ENCODE results near the gene SACM1L.
A peak's percentile ranks its signal among the peaks of the same experiment; 100 is the strongest.

The SACM1L gene

DNA sequence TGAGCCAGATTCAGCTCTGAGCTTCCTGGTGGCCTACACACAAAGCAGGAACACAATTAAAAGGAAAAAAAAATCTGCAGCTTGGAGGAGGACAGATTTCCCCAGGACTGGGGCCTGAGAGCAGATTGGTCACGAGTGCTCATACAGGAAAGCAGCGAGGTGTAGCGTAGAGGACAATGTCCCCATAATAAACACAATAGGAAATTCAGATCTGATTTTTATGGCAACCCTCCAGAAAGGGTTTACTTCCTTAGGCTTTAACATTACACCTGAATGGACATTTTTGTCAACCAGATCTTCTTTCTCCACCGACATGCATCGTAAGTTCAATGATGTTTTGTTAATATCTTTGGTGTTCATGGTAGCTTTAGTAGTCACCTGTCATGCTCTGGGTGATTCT lies 83.9 kb downstream of the SACM1L start:
- no peak for DNase-seq

DNA sequence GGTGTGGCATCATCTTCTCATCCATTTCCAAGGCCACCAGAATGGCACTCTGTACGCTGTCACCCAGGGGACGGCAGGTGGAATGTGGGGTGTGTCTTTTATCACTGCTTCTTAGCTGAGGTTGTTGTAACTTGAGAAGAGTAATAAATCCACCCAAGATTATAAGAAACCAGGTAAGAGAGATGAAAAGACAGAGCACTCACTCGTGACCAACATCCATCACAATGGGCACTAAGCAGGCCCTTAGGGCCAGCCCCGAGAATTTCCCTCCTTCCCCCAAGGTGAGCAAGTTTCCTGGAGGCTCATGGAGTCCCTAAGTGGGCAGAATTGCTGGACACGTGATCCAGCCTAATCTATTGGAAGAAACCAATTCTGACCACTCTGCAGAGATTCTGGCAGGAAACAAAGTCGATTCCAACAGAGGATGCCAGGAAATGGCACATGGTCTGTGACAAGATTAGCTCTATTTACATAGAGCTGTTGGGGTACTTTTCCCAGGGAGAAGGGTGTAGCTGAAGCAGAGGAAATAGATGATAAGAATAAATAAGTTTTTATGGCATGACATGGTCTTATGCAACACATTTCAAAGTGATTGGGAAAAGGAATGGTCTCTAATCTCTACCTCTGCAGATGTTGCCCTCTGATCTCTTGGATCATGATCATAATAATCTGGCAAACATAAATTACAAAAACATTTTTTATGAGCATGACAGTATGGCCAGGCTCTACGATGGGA lies 84.7 kb downstream of the SACM1L start:
- no peak for DNase-seq

DNA sequence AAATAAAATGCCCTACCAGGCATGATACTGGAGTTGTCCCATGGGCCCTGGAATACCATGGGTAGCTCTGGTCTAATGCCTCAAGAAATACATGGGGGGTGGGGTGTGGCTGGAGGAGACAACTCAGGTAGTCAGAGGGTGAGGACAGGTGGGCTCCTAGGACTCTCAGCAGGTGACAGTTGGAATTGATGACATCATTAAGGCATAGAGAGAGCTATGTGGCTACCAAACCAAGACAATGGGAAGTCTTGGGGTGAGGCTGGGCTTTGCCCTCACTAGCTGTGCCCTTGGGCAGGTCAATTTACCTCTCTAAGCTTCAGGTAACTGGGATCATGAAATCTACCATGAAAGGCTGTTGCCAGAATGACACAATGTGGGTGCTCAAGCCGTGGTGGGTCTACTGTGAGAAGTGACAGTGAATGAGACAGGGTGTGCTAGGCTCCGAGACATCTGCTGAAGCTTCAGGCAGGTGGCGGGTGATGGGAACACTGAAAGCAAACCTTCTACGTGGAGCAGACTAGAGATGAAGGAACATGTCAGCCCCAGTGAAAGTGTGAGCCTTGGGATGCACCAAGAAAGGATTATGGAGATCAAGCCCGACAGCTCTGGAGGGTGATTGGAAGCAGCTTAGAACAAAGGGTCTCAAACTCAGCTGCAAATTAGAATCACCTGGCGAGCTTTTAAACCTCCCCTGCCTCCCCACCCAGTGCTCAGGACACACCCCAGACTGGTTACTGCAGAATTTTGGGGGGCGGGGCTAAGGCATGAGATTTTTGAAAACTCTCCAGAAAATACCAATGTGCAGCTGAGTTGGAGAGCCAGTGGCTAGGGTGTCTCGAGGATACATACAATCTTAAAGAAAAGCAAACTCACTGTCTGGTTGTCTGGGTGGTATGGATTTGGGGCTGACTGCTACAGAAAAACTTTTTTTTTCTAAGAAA lies 85.7 kb downstream of the SACM1L start:
- DNase-seq: no peak

- no peak for DNase-seq
Observed at GRCh38 chr3:45775571-45776300, 86.5 kb downstream of the SACM1L start.

DNA sequence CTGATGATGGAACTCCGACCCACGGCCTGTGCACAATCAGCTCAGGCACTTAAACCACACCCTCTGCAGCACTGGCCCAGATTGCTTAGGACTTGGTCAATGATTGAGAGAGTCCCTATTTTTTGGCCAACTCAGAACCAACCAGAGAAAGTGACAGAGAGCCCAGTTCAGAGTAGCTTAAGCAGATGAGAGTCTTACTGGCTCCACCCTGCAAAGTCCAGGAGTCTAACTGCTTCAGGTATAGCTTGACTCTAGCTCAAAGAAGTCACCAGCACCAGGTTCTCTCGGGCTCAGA lies 87.1 kb downstream of the SACM1L start:
- no peak for DNase-seq

DNA sequence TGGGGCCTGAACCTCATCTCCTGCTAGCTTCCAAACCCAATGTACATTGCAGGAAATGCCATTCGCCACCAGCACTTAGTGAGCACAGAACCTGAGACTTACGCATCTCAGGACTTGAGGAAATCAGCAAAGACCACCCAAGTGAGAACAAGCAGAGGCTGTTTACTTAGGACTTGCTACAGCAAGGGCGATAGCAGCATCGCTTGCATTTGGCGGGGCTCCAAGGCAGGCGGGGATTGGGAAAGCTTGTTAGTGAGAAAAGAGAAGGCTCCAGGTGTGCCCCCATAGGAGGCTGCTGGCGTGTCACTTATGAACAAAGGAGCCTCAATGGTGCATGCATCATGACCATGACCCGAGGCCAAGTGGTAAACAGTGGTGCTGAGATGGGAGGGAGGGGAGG lies 87.4 kb downstream of the SACM1L start:
- DNase-seq: no peak

GRCh38 chr3:45777111-45777745 lies 88.0 kb downstream of the SACM1L start:
- no peak for DNase-seq

- no peak for DNase-seq
Observed at GRCh38 chr3:45777746-45778386, 88.7 kb downstream of the SACM1L start.

GRCh38 chr3:45778761-45779201 lies 89.6 kb downstream of the SACM1L start:
- DNase-seq: no peak

DNA sequence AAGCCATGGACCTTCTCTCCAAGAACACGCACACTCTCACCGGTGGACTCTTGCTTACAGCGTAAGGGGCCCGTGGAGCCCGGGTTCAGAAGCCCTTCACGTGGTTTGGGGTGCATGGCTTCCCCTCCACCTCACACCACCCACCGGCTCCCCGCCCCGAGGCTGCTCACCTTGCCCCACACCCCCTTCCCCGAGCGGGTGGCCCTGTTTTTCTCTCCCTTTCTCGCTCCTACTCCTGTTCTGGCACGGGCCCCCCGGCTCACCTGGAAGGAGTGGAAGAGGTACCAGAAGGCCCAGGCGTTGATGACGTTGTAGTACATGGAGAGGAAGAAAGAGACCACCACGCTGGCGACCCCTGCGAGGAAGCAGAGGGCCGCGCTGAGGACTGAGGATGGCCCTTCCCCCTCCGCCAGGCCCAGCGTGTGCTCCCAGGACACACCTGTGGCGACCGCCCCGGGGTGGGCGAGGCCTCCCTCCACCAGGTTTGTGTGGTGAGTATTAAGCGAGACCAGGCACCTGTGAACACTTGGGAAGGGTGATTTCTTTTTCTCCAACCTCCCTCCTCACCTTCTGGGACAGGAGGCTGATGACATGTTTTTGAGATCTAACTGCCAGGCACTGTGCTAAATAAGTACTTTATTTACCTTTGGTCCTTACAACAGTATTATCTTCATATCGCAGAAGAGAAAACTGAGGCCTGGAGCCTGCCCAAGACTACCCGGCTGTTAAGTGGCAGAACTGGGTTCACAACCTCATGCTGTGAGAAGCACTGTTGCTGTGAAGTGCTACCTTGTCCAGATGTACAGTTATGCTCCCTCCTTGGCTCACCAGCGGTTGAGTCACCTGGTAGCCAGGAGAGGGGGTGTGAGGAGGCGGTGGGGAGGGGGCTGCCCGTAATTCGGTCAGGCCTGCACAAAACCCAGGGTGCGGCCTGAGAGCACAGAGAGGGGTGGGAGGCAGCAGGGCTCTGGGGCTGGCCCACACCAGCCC lies 90.8 kb downstream of the SACM1L start:
- DNase-seq: no peak

DNA sequence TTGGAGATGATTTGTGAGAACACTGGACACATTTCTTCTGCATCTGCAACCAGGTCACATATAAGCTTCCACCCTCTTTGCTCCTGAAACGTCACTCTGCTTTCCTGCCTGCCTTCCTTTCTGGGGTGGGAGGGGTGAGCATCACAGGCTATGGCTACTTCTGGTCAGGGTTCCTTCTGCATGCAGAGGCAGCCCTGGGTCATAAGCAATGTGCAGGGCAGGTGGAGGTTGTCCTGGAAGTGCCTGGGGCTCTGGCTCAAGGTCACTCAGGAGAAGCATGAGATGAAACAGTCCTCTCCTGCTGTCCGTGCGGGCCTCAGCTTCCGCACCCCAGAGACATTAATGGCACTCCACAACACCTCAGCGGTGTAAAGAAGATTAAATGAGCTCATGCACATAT lies 92.1 kb downstream of the SACM1L start:
- no peak for DNase-seq

GRCh38 chr3:45781841-45782240 lies 92.6 kb downstream of the SACM1L start:
- DNase-seq: no peak

DNA sequence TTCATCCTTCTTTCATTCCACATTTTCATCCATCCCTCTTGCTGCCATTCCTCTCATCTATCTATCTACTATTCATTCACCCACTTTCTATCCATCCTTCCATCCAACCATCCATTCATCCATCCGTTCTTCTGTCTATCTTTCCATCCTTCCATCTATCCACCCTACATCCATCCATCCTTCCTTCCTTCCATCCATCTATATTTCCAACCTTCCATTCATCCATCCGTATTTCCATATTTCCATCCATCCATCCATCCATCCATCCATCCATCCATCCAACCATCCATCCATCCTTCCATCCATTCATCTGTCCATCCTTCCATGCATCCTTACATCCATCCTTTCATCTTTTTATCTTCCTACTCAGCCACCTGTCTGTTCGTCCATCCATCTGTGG lies 93.2 kb downstream of the SACM1L start:
- no peak for DNase-seq

GRCh38 chr3:45783667-45784066 lies 94.5 kb downstream of the SACM1L start:
- DNase-seq: no peak

DNA sequence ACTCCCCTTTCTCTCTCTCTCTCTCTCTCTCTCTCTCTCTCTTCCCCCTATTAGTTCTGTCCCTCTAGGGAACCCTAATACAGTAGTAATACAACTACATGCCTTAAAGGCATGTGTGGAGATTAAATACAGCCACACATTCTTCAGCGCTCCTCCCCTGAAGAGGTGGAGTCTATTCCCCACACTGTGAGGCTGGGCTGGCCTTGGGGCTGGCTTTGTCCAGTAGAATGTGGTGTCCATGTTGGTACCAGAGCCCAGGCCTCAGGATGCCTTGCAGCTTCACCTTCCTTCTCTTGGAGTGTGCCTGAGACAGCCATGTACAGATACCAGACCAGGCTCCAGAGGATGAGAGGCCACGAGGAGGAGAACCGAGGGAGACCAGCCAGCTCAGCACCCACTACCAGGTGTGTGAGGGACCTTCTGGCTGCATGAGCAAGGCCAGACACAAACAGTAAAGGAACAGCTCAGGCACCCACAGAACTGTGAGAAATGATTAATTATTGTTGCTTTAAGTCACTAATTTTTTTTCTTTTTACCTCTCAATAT lies 96.5 kb downstream of the SACM1L start:
- DNase-seq: no peak

GRCh38 chr3:45786801-45787495 lies 97.8 kb downstream of the SACM1L start:
- DNase-seq: no peak

GRCh38 chr3:45787551-45787950 lies 98.4 kb downstream of the SACM1L start:
- no peak for DNase-seq

GRCh38 chr3:45789235-45789812 lies 100.1 kb downstream of the SACM1L start:
- no peak for DNase-seq

DNA sequence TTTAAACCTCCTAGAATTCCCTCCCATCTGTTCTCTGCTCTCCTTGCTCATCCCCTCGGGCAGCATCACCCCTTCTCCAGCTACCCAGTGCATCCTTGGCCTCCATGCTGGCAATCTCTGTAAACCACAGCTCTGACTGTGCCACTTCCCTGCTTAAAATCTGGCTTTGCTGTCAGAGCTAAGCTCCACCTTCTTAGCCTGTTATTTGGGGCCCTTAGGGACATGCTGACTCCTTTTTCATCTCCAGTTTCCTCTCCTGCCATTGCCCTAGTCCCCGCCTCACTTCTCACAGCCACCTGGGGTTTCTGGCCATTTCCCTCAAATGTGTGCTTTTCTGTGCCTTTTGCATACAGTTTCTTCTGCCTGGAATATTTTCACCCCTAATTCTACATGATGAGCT lies 101.4 kb downstream of the SACM1L start:
- peak in 1 of 2 experiments; percentile 27 for DNase-seq

DNA sequence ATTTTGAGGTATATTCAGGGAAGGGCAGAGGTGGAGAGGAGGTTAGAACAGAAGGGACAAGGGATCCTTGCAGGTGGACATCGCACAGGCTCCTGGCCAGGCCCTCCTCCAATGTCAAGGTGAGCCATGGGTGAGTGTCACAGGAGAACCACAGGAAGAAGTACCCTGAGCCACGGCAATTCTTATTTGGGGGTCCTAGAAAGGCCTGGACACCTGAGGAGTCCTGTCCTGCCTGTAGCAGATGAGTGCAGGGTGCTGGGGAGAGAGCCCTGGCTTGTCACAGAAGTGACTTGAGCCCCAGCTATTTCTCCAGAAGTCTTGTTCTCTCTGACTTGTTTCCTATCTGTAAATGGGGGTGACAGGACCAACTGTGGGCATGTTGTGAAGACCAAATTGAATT lies 102.8 kb downstream of the SACM1L start:
- no peak for DNase-seq
